Testis (tissue), 2 donors: Measurements from ENCODE around the gene CCDC182.

ENCODE experiments used
- POLR2A ChIP-seq: fragments of 450-650 bp; IDR thresholded peaks from one replicate; pipeline ENCODE4 v1.6.1; 2017; ENCODE audit warnings: antibody characterized with exemption, mild to moderate bottlenecking, moderate library complexity
- TF ChIP-seq, protein P1 (sequence below), 3 experiments: fragments of 450-650 bp in 2 of 3; fragments of 200-600 bp in 1 of 3; sonication (generic) in 1 of 3; IDR thresholded peaks; one replicate each; pipeline ENCODE4 v1.5.1; 2016 to 2019; ENCODE audit warnings: antibody characterized with exemption in 3 of 3, mild to moderate bottlenecking in 2 of 3, moderate library complexity in 1 of 3

DNA sequence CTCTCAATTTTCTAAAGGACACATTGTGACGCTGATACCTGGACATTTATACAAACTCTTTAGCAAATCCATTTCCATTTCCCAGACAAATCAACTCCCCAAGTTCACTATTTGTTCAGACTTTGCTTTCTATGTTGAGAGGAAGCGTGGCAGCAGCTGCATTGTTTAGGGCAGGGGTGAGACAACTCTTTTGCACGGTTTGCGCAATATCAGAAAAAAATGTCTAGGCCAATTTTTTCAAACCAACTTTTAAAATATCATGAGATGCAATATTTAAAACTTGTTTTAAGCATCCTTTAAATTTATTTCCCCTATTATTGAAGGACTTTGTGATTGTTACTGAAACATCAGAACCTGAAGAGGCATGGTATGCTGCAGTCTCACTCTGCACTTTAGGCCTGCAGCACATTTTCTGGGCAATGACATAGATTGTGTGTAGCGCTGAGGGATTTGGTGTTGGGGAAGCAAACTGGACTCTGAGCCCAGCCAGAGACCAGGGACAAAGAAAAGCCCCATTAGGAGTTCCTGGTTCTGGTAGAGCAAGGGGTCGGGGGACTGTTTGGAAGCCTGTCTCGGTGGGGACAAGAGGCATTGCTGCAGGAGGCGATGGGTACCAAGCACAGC lies 6.4 kb upstream of the CCDC182 start:
- TF ChIP-seq, protein P1, sequence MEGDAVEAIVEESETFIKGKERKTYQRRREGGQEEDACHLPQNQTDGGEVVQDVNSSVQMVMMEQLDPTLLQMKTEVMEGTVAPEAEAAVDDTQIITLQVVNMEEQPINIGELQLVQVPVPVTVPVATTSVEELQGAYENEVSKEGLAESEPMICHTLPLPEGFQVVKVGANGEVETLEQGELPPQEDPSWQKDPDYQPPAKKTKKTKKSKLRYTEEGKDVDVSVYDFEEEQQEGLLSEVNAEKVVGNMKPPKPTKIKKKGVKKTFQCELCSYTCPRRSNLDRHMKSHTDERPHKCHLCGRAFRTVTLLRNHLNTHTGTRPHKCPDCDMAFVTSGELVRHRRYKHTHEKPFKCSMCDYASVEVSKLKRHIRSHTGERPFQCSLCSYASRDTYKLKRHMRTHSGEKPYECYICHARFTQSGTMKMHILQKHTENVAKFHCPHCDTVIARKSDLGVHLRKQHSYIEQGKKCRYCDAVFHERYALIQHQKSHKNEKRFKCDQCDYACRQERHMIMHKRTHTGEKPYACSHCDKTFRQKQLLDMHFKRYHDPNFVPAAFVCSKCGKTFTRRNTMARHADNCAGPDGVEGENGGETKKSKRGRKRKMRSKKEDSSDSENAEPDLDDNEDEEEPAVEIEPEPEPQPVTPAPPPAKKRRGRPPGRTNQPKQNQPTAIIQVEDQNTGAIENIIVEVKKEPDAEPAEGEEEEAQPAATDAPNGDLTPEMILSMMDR (IDR thresholded peaks at IDR 0.05), result no peak
- no peak for TF ChIP-seq POLR2A
